ENCODE results near the gene B3GAT2. TPM values are rescaled to one million over a fixed set of nuclear protein-coding genes. Genes with fewer than 3 reads are reported as not detected.

The B3GAT2 gene
- total RNA-seq, 2 donors from 2014 or later = not detected

DNA sequence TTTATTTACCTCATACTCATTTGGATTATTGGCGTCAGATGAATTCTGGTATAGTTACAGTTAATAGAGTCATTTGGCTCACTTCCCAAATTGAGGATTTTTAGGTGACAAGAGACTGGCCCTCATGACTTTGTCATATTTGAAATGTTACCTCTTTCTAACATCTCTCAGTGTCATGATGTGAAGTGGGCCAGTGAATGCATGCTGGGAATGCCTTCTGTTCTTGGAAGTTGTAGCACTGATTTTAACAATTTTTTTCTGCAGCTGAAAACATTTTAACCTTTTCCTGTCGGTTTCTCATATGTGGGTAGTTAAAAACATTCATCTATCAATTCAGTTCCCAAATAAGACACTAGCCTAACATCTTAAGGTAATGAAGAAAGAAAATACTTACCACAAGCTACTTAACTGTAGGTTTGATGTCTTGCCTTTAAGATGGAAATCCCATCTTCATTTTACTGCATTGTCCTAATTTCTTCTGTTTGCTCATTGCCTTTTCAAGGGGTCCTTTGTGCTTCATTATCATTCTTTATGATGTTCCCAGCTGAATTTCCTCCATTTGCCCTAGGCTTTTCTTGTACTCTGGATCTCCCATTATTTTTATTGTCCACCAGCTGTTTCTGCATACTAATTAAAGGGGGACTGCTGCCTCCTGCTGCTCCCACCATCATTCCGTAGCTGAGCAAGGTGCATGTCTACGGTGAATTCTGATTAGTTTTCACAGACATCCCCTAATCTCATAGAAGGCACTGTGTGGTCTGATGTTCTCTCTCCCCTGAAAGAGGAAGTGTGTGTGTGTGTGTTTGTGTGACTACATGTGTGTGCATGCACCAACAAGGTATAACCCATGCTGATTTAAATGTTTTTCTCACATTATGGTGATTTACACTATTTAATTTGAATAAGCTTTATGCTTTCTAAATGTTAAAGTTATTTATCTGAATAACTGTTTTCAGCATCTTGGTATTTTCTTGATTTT is 109.5 kb downstream of the B3GAT2 start:
- no peak for DNase-seq
- intact Hi-C loops (cut with DNase I, micrococcal nuclease) = no loop called here
- ATAC-seq = no peak

- DNase-seq = no peak
- intact Hi-C loops (cut with DNase I, micrococcal nuclease) = no loop called here
- no peak for ATAC-seq
Observed at GRCh38 chr6:70846207-70846835, 110.5 kb downstream of the B3GAT2 start.

DNA sequence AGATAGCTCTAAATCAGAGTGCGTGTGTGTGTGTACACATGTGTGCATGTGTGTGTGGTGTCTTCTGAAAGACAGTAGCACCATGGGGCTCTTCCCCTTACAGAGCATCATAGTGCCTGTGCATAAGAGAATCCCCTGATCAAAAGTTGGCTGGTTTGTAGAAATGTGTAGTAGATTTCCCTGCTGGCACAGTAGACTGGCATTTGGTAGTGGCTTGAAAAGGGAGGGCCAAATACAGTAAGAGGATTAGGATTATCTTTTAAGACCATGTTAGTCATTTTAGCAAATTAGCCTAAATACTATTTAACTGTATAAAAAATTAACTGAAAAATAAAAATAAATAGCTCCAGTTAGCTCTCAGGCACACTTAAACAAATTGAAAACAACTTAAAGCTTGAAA is 112.6 kb downstream of the B3GAT2 start:
- no peak for ATAC-seq

GRCh38 chr6:70843328-70843918 is 113.4 kb downstream of the B3GAT2 start:
- ATAC-seq (no peak), DNase-seq (no peak)
- intact Hi-C loops (cut with DNase I, micrococcal nuclease) = no loop called here

More for the DNA sequence above, 112.6 kb downstream of the B3GAT2 start:
- no peak for DNase-seq
- intact Hi-C loops (cut with DNase I, micrococcal nuclease) = no loop called here

DNA sequence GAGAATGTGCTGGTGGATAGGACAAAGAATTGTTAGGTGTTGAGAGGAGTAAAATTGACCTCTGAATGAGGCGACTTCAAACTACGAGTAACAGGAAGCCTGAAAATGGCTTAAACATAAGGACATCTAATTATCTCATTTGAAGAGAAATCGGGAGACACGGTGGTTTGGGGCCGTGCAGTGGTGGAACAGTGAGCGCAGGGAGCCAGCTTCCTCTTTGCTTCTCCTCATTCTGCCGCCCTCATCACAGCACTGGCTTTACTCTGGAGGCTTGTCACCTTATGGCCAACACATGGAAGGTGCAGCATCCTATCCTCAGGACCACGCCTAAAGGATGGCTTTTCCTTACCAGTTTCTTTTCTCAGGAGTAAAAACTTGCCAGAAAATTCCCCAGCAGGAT is 114.3 kb downstream of the B3GAT2 start:
- intact Hi-C loops (cut with DNase I, micrococcal nuclease) = no loop called here
- DNase-seq (no peak), ATAC-seq (no peak)

GRCh38 chr6:70841112-70841511 is 115.7 kb downstream of the B3GAT2 start:
- no peak for DNase-seq
- intact Hi-C loops (cut with DNase I, micrococcal nuclease) = no loop called here
- ATAC-seq = no peak

- intact Hi-C loops (cut with DNase I, micrococcal nuclease) = no loop called here
- ATAC-seq = no peak
- DNase-seq = no peak
Observed at GRCh38 chr6:70839286-70840266, 117.3 kb downstream of the B3GAT2 start.

DNA sequence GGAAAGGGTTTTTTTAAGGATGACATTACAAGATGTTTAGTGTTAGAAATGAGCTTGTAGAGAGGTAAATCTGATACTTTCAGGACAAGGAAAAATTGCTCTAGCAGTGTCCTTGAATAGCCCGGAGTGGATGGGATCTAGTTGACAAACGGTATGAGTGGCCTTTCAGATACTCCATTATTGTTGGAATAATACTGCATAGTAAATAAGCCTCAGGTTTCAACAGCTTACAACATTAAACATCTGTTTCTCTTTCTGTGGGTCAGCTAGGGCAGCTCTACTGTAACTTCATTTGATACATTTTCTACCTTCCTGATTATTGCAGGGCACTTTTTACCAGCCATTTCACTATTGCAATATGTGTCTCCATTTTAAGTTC is 118.0 kb downstream of the B3GAT2 start:
- ATAC-seq = no peak
- DNase-seq = no peak
- intact Hi-C loops (cut with DNase I, micrococcal nuclease) = no loop called here

DNA sequence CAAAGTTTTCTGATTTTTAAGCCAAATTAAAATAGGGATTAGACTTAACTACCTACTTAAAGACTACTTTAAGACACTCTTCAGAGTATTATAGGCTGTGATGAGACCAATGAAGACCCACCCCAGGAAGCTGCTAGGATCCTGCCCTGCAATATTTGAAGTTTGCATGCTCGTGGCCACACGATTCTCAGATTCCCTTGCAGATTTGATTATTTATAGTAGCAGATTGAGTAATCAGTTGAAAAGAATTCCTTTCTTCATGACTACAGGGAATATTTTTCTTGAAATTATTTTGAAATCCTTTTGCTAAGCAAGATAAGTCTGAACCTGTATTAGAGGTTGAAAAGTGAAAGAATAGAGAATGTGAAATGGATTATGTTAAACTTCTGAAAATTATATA is 122.3 kb downstream of the B3GAT2 start:
- DNase-seq (no peak), ATAC-seq (no peak)
- intact Hi-C loops (cut with DNase I, micrococcal nuclease) = no loop called here

DNA sequence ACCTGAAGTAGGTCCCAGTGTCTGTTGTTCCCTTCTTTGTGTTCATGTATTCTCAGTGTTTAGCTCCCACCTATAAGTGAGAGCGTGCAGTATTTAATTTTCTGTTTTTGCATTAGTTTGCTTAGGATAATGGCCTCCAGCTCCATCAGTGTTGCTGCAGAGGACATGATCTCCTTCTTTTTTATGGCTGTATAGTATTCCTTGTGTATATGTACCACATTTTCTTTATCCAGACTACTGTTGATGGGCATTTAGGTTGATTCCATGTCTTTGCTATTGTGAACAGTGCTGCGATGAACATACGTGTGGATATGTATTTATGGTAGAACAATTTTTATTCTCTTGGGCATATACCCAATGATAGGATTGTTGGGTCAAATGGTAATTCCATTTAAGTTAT is 125.4 kb downstream of the B3GAT2 start:
- intact Hi-C loops (cut with DNase I, micrococcal nuclease) = no loop called here
- no peak for ATAC-seq
- DNase-seq = no peak

GRCh38 chr6:70823651-70824050 is 133.2 kb downstream of the B3GAT2 start:
- ATAC-seq = no peak
- intact Hi-C loops (cut with DNase I, micrococcal nuclease) = no loop called here
- no peak for DNase-seq

GRCh38 chr6:70821751-70822150 is 135.1 kb downstream of the B3GAT2 start:
- no peak for DNase-seq
- no peak for ATAC-seq
- intact Hi-C loops (cut with DNase I, micrococcal nuclease) = no loop called here

- intact Hi-C loops (cut with DNase I, micrococcal nuclease) = no loop called here
- ATAC-seq (no peak), DNase-seq (no peak)
Observed at GRCh38 chr6:70820778-70821177, 136.1 kb downstream of the B3GAT2 start.

- intact Hi-C loops (cut with DNase I, micrococcal nuclease) = no loop called here
- no peak for ATAC-seq
- DNase-seq = no peak
Observed at GRCh38 chr6:70819646-70820045, 137.2 kb downstream of the B3GAT2 start.

DNA sequence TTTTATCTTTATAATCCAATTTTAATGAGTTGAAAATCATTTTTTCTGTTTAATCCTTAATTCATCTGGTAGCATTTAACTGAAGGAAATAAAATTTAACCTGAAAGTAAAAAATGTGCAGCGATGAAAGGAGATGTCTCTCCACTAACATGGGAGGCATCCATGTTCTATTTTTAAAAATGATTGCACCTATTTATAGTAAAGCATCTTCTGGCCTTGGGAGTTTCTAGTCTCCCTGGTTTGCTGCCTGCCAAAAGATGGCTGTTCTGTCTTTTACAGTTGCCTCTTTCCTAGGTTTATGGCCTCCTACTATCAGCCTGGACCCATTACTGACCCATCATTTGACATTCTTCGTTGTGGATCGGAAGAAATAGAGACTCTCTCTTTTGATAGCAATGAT is 143.0 kb downstream of the B3GAT2 start:
- DNase-seq = no peak
- intact Hi-C loops (cut with DNase I, micrococcal nuclease) = no loop called here

DNA sequence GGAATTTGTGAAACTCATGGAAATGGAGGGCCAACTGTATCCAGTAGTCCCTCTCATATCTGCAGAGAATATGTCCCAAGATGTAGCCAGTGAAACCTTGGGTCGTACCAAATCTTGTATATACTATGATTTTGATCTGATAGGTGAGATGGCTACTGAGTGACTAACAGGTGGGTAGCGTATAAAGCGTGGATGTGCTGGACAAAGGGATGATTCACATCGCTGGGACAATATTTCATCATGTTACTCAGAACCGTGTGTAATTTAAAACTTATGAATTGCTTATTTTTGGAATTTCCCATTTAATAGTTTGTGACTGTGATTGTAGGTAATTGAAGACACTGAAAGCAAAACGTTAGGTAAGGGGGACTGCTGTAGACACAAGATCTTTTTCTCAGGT is 145.1 kb downstream of the B3GAT2 start:
- no peak for ATAC-seq
- DNase-seq = no peak
- intact Hi-C loops (cut with DNase I, micrococcal nuclease) = no loop called here

More for the DNA sequence above, 143.0 kb downstream of the B3GAT2 start:
- no peak for ATAC-seq

Measured in left colon (tissue), 2 donors.